Tongue (tissue), 3 donors: ENCODE results near the gene ARL6IP4. TPM values are rescaled to one million over a fixed set of nuclear protein-coding genes. Genes with fewer than 3 reads are reported as not detected.
"Not testable (repeated sequence)": the region's sequence is repeated elsewhere in the genome, so short reads cannot be mapped to it uniquely, and the experiment has no call there.

Source experiments
- DNase-seq: peaks from one replicate; pipeline ENCODE4 v3.0.0-alpha.2; 2015
- small RNA-seq: library from RNA; depleted of rRNA; stranded (forward); fragments of <200 nt; gene quantifications from one replicate; pipeline ENCODE3, GENCODE V24; 2014; ENCODE audit warnings: low replicate concordance
- total RNA-seq: library from RNA; depleted of rRNA; stranded (reverse); fragments of >200 nt; gene quantifications from one replicate; pipeline ENCODE4 v1.2.3, GENCODE V29; 2014

The ARL6IP4 gene
- total RNA-seq, 1 donor from 2014 or later: 90.4 TPM

- DNase-seq: no peak
Observed at GRCh38 chr12:123013185-123014095, 33.0 kb downstream of the ARL6IP4 start.

GRCh38 chr12:123014473-123014872 lies 34.0 kb downstream of the ARL6IP4 start:
- DNase-seq: not testable (repeated sequence)

- DNase-seq: no peak
Observed at GRCh38 chr12:123017753-123018152, 37.3 kb downstream of the ARL6IP4 start.

GRCh38 chr12:123019841-123020138 lies 39.3 kb downstream of the ARL6IP4 start:
- no peak for DNase-seq

- DNase-seq: no peak
Observed at GRCh38 chr12:123021688-123022604, 41.5 kb downstream of the ARL6IP4 start.

GRCh38 chr12:123022846-123023245 lies 42.4 kb downstream of the ARL6IP4 start:
- DNase-seq: no peak

GRCh38 chr12:123024819-123025391 lies 44.4 kb downstream of the ARL6IP4 start:
- DNase-seq: no peak

- no peak for DNase-seq
Observed at GRCh38 chr12:123026094-123026853, 45.8 kb downstream of the ARL6IP4 start.

- DNase-seq: no peak
Observed at GRCh38 chr12:123027726-123028445, 47.4 kb downstream of the ARL6IP4 start.

- no peak for DNase-seq
Observed at GRCh38 chr12:123028475-123028874, 48.0 kb downstream of the ARL6IP4 start.

GRCh38 chr12:123029550-123029949 lies 49.1 kb downstream of the ARL6IP4 start:
- DNase-seq: no peak

GRCh38 chr12:123030686-123031085 lies 50.2 kb downstream of the ARL6IP4 start:
- DNase-seq: no peak

- no peak for DNase-seq
Observed at GRCh38 chr12:123031171-123031845, 50.8 kb downstream of the ARL6IP4 start.

Small RNAs within 50 kb of the gene (small RNA-seq; reads per million reads assigned to genes)
- gene ARL6IP4 (not detected), gene MIR4304 (not detected)

Other genes starting within 250 kb of the ARL6IP4 start
- gene HCAR1, start 249.8 kb upstream of the ARL6IP4 start, total RNA-seq: 0.10 TPM
- gene DENR, start 227.9 kb upstream of the ARL6IP4 start, total RNA-seq: 40.8 TPM
- gene CCDC62, start 206.1 kb upstream of the ARL6IP4 start, total RNA-seq: 2.8 TPM
- gene HIP1R, start 145.2 kb upstream of the ARL6IP4 start, total RNA-seq: 14.1 TPM
- 32.6 TPM for gene VPS37B, start 84.6 kb upstream of the ARL6IP4 start, total RNA-seq
- 4.1 TPM for gene ABCB9, start 14.2 kb upstream of the ARL6IP4 start, total RNA-seq
- gene OGFOD2, start 5.4 kb upstream of the ARL6IP4 start, total RNA-seq: 8.8 TPM
- gene PITPNM2, start 170.4 kb downstream of the ARL6IP4 start, total RNA-seq: 10.4 TPM